ENCODE results near the gene PRKCZ. TPM values are rescaled to one million over a fixed set of nuclear protein-coding genes. Genes with fewer than 3 reads are reported as not detected.

The PRKCZ gene
- total and polyA plus RNA-seq, 2 of the 4 experiments (the other 2 are of a cell fraction): 2.0 to 3.5 TPM

- BruUV-seq (replicated peaks): no TSS peak
- Histone ChIP-seq H3K9me3 (ENCODE audit: control insufficient read depth, insufficient read depth, low read length) (peaks cover 17% of the 10 kb centered on the region), H2BK120ac (ENCODE audit: low read depth, low read length) (no peak overlapping the region), H2AK5ac (ENCODE audit: low read depth, low read length) (no peak overlapping the region), H2BK20ac (ENCODE audit: low read depth, low read length) (no peak overlapping the region), H2BK15ac (ENCODE audit: low read depth, low read length) (no peak overlapping the region), H3K56ac (ENCODE audit: extremely low read depth, insufficient read depth, low read length) (no peak overlapping the region), H2AFZ (replicated peaks; ENCODE audit: low read length, poor library complexity) (no peak overlapping the region), H3K36me3 (ENCODE audit: control insufficient read depth, insufficient read depth, low read length) (no peaks in the 10 kb centered on the region), H3K9me1 (ENCODE audit: insufficient read depth, low read length) (no peaks in the 10 kb centered on the region), H3K4me1 (ENCODE audit: control insufficient read depth, insufficient read depth, low read length) (peaks cover 3% of the 10 kb centered on the region; the same call in 1 of the 2 replicates), H4K8ac (ENCODE audit: low read depth in 2 of 2, low read length in 2 of 2) (no peak overlapping the region), H3K9ac (ENCODE audit: low read depth, low read length) (no peak overlapping the region), H3K14ac (replicated peaks; ENCODE audit: low read depth, low read length) (no peak overlapping the region), H3K4me3 (ENCODE audit: insufficient read depth, low read depth, low read length) (no peak overlapping the region), H4K91ac (ENCODE audit: insufficient read depth, low read depth, low read length) (no peak overlapping the region), H4K5ac (ENCODE audit: low read depth, low read length) (no peak overlapping the region), H2BK5ac (ENCODE audit: low read depth, low read length, poor library complexity, severe bottlenecking) (no peak overlapping the region), H3K4ac (ENCODE audit: low read depth, low read length) (no peak overlapping the region), H3K79me1 (ENCODE audit: low read depth in 1 of 2, low read length in 2 of 2) (no peaks in the 10 kb centered on the region), H2AK9ac (replicated peaks; ENCODE audit: low read depth, low read length, poor library complexity) (no peak overlapping the region), H3K18ac (ENCODE audit: low read depth, low read length) (no peak overlapping the region), H3K27ac (ENCODE audit: insufficient read depth, low read length) (no peak overlapping the region), H3K23ac (ENCODE audit: low read depth, low read length) (no peak overlapping the region), H3K27me3 (ENCODE audit: control insufficient read depth, insufficient read depth, low read length) (peaks cover 27% of the 10 kb centered on the region), H3K4me2 (ENCODE audit: low read depth, low read length) (no peak overlapping the region; the same call in 1 of the 2 replicates), H4K20me1 (ENCODE audit: insufficient read depth, low read length) (peaks cover 3% of the 10 kb centered on the region; the same call in 1 of the 2 replicates)
- CTCF ChIA-PET: interaction anchor here (0.6 kb wide), 1 partner anchor 55 kb away, joined by 3 read pairs; no protein-coding TSS in a partner anchor
- POLR2A ChIA-PET (ENCODE audit: unreplicated experiment): no interaction called here
- no peak for DNase-seq
- dilution Hi-C loops (cut with HindIII; ENCODE audit: low sequenced_read_pairs, unreplicated experiment): no loop called here
- intact Hi-C loops (cut with micrococcal nuclease): no loop called here
- WGBS, 2 experiments (ENCODE audit: extremely low coverage in 2 of 2, insufficient read length in 1 of 2): 61% methylated on average over 7 of the region's 22 CpGs; no CpG with 5 or more reads in 1 of the 2 experiments
- ATAC-seq (ENCODE audit: low read depth): peak; percentile 41; the same call in 1 of the 2 replicates
- in situ Hi-C loops (cut with MboI; ENCODE audit: low sequenced_read_pairs): no loop called here
- TF ChIP-seq, protein P1, sequence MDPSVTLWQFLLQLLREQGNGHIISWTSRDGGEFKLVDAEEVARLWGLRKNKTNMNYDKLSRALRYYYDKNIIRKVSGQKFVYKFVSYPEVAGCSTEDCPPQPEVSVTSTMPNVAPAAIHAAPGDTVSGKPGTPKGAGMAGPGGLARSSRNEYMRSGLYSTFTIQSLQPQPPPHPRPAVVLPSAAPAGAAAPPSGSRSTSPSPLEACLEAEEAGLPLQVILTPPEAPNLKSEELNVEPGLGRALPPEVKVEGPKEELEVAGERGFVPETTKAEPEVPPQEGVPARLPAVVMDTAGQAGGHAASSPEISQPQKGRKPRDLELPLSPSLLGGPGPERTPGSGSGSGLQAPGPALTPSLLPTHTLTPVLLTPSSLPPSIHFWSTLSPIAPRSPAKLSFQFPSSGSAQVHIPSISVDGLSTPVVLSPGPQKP (IDR thresholded peaks at IDR 0.05; ENCODE audit: borderline replicate concordance, low read depth, low read length): no peak
- TF ChIP-seq MAZ (IDR thresholded peaks at IDR 0.05; ENCODE audit: borderline replicate concordance, low read depth, low read length) (no peak), MAFK (IDR thresholded peaks at IDR 0.05; ENCODE audit: low read depth, low read length) (no peak), CEBPB (IDR thresholded peaks at IDR 0.05; ENCODE audit: low read depth, low read length) (no peak), BHLHE40 (IDR thresholded peaks at IDR 0.05; ENCODE audit: low read depth, low read length) (no peak), FOS (IDR thresholded peaks at IDR 0.05; ENCODE audit: low read depth, low read length) (no peak), NFE2L2 (IDR thresholded peaks at IDR 0.05; ENCODE audit: low read depth, low read length) (no peak), CTCF (conservative IDR thresholded peaks at IDR 0.05; ENCODE audit: low read depth, low read length) (no peak), POLR2A (IDR thresholded peaks at IDR 0.05; ENCODE audit: low read depth, low read length) (no peak), RCOR1 (IDR thresholded peaks at IDR 0.05; ENCODE audit: insufficient replicate concordance, low read length) (no peak), MXI1 (IDR thresholded peaks at IDR 0.05; ENCODE audit: borderline replicate concordance, low read depth, low read length) (no peak), USF2 (IDR thresholded peaks at IDR 0.05; ENCODE audit: low read depth, low read length) (no peak), RAD21 (IDR thresholded peaks at IDR 0.05; ENCODE audit: low read length) (no peak), RFX5 (IDR thresholded peaks at IDR 0.05; ENCODE audit: low read depth, low read length) (no peak)
Measured at GRCh38 chr1:2099886-2100779, 49.9 kb downstream of the PRKCZ start.
